NB4 (cell line): ENCODE measurements around the gene NOTUM.
"Not testable (repeated sequence)": the region's sequence is repeated elsewhere in the genome, so short reads cannot be mapped to it uniquely, and the experiment has no call there.

Experiments
- DNase-seq: peaks from one replicate; pipeline ENCODE4 v3.0.0; 2010; ENCODE audit warnings: low read depth
- H3K4me3 ChIP-seq: one replicate; pipeline ENCODE4 v1.5.1; 2011; ENCODE audit warnings: mild to moderate bottlenecking, low read depth, low read length, moderate library complexity
- MYC ChIP-seq: IDR thresholded peaks from 2 replicates; pipeline ENCODE4 v1.6.1; 2011; ENCODE audit warnings: low read depth, low read length
- POLR2A ChIP-seq: IDR thresholded peaks from 2 replicates; pipeline ENCODE4 v1.6.1; 2011; ENCODE audit warnings: mild to moderate bottlenecking; ENCODE audit not compliant: insufficient read length; ENCODE audit errors: extremely low read depth
- TF ChIP-seq, protein P1 (sequence below): IDR thresholded peaks from 2 replicates; pipeline ENCODE4 v1.6.1; 2011; ENCODE audit warnings: low read depth, low read length
- TF ChIP-seq, protein P2 (sequence below): IDR thresholded peaks from one replicate; pipeline ENCODE4 v1.5.1; 2012; ENCODE audit warnings: low read depth, low read length

Gene NOTUM

DNA sequence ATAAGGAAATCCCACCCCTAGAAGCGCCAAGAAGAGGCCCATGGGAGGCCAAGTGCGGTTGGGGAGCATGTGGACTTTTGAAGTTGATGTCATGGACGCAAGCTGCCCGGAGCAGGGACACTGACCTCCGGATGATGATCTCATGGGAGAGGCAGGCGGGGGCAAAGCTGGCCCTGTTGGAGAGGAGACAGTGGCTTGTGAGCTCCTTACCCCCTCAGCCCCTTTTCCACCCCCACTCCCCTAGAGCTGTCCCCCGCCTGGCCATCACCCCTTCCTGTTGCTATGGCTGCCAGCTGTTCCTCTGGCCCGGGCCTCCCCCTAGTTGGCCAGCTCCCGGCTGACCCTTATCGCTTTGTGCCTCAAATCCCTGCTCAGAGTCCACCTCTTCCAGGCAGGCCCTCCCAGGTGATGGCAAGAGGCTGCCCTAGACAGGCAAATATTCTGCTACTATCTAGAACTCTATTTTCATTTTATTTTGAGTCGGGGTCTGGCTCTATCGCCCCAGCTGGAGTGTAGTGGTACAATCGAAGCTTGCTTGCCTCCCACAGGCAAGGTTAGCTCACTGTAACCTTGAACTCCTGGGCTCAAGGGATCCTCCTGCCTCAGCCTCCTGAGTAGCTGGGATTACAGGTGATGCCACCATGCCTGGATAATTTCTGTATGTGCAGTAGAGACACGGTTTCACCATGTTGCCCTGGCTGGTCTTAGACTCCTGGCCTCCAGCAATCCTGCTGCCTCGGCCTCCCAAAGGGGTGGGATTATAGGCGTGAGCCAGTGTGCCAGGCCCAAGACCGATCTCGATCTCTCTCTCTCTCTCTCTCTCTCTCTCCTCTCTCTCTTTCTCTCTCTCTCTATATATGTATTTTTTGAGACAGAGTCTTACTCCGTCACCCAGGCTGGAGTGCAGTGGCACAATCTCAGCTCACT, 6.6 kb downstream of the NOTUM start:
- no peak for DNase-seq
- TF ChIP-seq POLR2A = no peak
- TF ChIP-seq MYC = no peak
- TF ChIP-seq, protein P1, sequence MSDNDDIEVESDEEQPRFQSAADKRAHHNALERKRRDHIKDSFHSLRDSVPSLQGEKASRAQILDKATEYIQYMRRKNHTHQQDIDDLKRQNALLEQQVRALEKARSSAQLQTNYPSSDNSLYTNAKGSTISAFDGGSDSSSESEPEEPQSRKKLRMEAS = no peak
- TF ChIP-seq, protein P2, sequence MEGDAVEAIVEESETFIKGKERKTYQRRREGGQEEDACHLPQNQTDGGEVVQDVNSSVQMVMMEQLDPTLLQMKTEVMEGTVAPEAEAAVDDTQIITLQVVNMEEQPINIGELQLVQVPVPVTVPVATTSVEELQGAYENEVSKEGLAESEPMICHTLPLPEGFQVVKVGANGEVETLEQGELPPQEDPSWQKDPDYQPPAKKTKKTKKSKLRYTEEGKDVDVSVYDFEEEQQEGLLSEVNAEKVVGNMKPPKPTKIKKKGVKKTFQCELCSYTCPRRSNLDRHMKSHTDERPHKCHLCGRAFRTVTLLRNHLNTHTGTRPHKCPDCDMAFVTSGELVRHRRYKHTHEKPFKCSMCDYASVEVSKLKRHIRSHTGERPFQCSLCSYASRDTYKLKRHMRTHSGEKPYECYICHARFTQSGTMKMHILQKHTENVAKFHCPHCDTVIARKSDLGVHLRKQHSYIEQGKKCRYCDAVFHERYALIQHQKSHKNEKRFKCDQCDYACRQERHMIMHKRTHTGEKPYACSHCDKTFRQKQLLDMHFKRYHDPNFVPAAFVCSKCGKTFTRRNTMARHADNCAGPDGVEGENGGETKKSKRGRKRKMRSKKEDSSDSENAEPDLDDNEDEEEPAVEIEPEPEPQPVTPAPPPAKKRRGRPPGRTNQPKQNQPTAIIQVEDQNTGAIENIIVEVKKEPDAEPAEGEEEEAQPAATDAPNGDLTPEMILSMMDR = no peak
- H3K4me3 ChIP-seq = no peak overlapping the region

DNA sequence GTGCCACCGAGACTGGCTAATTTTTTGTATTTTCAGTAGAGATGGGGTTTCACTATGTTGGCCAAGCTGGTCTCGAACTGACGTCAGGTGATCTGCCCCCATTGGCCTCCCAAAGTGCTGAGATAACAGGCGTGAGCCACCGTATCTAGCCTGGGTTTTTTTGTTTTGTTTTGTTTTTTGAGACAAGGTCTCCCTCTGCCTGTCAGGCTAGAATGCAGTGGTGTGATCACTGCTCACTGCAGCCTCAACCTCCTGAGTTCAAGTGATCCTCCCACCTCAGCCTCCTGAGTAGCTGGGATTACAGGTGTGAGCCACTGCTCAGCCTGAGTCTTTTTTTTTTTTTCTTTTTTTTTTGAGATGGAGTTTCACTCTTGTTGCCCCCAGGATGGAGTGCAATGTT, 7.5 kb downstream of the NOTUM start:
- not testable (repeated sequence) for H3K4me3 ChIP-seq, DNase-seq

DNA sequence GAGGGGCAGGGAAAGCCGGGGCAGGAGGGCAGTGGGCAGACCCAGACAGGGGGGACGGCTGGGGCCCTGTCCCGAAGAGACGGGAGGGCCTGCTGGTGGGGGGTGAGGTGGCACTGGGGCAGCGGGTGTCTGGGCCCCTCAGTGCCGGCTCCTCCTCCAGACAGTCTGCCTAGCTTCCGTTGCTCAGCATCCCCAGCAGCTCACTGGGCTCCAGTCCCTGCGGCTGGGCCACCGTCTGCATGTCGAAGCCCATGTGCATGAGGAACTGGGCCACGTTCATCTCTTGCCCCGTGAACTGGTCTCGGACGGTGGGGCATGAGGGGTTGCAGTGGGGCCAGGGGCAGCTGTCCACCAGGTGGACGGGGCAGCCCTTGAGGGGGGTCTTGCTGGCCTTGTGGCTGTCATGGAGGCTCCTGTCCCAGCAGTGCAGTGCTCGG, 8.2 kb downstream of the NOTUM start:
- no peak for DNase-seq
- no peak overlapping the region for H3K4me3 ChIP-seq
- TF ChIP-seq, protein P2 = no peak
- TF ChIP-seq, protein P1 = no peak
- no peak for TF ChIP-seq MYC
- TF ChIP-seq POLR2A = no peak

DNA sequence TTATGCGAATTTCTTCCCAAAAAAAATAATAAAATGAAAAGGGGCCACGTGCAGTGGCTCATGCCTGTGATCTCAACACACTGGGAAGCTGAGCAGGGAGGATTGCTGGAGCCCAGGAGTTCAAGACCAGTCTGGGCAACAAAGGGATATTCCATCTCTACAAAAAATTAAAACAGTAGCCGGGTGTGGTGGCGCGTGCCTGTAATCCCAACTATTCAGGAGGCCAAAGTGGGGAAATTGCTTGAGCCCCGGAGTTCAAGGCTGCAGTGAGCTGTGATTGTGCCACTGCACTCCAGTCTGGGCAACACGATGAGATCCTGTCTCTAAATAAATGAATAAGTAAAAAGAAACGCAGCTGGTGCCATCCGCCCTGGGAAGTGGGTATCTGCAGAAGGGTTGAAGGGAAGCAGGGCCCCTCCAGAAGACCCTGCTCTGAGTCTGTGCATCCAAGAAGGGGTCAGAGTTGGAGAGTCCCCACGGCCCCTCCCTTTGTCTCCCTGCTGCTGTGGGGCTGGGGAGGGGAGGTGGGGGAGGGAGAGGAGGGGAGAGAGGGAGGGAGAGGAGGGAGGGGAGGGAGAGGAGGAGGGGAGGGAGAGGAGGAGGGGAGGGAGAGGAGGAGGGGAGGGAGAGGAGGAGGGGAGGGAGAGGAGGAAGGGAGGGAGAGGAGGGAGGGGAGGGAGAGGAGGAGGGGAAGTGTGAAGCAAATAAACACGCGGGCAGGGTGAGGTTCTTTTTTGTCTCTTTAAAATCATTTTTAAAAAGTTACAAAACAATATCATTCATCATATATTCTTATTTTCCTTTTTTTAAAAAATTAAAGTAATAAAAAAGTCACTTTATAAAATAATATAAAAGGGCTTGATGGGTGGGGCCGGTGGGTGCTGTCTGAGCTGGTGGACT, 9.0 kb downstream of the NOTUM start:
- TF ChIP-seq, protein P2 = no peak
- H3K4me3 ChIP-seq = no peak overlapping the region
- DNase-seq = no peak

DNA sequence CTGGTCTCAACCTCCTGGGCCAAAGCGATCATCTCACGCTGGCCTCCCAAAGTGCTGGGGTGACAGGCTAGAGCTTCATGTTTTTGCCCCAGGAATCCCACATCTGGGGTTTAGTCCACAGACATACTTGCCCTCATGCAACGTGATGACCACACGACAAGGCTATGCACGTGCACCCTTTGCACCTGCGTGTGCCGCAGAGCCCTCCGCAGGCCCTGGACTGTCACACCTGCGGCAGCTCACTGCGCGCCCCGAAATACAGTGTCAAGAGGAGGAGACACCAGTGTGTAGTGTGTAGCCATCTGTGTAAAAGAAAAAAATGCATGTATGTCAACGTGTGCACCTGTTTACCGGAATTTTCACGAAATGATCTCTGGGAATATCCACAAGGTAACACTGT, 10.5 kb downstream of the NOTUM start:
- no peak for TF ChIP-seq POLR2A
- TF ChIP-seq, protein P1 = no peak

DNA sequence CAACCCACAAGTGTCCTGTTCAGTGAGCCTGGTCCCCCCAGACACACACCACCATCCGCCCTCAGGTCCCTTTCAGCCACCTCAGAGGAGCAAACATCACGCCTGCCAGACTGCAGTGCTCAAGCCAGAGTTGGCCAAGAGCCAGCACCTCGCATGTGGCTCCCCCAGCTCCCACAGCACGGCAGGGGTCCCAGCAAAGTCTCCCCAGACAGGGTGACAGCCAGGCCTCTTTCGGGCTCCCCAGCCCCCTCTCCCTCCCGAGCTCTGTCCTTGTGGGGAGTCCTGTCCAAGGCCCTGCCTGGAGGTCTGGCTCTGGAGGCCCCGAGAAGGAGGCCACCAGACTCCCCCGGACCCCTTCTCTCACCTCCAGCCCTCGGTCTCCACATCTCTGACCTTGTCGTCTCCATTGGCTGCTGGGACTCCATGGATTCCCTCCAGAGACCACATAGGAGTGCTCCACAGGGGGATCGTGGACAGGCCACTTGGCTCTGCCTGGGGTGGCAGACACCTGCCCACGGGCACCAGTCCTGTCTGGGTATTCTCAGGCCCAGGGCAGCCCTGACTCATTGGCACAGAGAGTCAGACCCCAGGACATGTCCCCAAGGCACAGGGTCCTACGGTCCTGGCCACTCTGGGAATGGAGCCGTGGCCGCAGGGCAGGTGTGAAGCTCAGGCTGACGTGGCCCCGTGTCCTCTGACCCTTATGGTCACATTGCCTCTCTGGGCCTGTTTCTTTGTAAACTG, 12.2 kb downstream of the NOTUM start:
- no peak for DNase-seq
- TF ChIP-seq, protein P2 = no peak
- TF ChIP-seq POLR2A = no peak
- TF ChIP-seq, protein P1 = no peak
- no peak for TF ChIP-seq MYC
- no peak overlapping the region for H3K4me3 ChIP-seq

More for the DNA sequence above, 10.5 kb downstream of the NOTUM start:
- H3K4me3 ChIP-seq = no peak overlapping the region
- DNase-seq = no peak
